ENCODE measurements around the gene SLBP. TPM values are rescaled to one million over a fixed set of nuclear protein-coding genes. Genes with fewer than 3 reads are reported as not detected.

Gene SLBP
- total and polyA plus RNA-seq, 2 donors (not counting 3 experiments of a cell fraction or from before 2014, with no cell fraction given), result 48.3 to 63.1 TPM

DNA sequence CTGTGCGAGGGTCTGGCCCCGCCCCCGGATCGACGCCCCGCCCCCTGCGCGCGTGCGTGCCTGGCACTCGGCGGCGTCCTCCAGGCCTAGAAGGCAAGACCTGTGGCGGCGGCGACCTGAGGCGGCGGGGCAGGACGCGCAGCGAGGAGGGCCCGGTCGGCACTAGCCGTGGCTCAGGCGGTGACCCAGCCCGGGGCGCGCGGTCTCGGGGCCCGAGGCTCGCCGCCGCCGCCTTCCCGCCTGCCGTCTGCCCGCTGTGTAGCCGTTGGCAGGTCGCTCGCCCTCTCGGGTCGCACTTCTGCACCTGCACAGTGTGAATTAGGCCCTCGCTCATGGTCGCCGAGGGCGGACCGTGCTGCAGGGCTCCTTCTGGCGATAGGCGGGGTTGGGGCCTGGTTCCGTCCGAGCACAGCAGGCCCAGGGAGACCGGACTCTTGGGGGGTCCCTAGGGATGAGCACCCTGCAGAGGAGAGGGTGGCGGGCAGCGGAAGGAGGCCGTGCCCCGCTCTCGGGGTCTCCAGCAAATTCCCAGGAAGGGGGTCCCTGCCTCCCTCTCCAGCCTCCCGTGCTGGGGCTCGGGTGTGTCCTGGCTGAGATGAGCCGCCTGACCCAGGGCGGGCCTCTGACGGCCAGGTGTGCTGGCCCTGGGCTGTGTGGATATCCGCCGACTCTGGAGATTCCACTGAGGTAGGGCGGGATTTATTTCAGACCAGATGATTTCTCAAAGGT is 27.4 kb downstream of the SLBP start:
- peak overlapping the region; percentile 84 for H2AFZ ChIP-seq (ENCODE audit: low read depth, low read length)
- CTCF ChIA-PET, result interaction anchor here (1.5 to 2.1 kb wide), 2 partner anchors 9 to 42 kb away, joined by 3 to 14 read pairs; no protein-coding TSS in a partner anchor

More for the DNA sequence above, 27.4 kb downstream of the SLBP start:
- Histone ChIP-seq H3K4me1 (ENCODE audit: control insufficient read depth, extremely low read depth, insufficient read depth, low read length) (peaks cover 10% of the 10 kb centered on the region), H3K36me3 (ENCODE audit: control insufficient read depth in 2 of 2, extremely low read depth in 1 of 2, insufficient read depth in 2 of 2, low read length in 2 of 2) (no peaks in the 10 kb centered on the region), H3K27me3 (ENCODE audit: control insufficient read depth in 2 of 2, insufficient read depth in 2 of 2, low read length in 2 of 2) (no peaks in the 10 kb centered on the region), H3K79me2 (ENCODE audit: control insufficient read depth, insufficient read depth, low read length) (no peaks in the 10 kb centered on the region), H3K9me3 (replicated peaks; ENCODE audit: control insufficient read depth, insufficient read depth, low read length) (no peaks in the 10 kb centered on the region), H4K20me1 (replicated peaks; ENCODE audit: control insufficient read depth, extremely low read depth, insufficient read depth, low read length) (no peaks in the 10 kb centered on the region), H3K9me1 (replicated peaks; ENCODE audit: control insufficient read depth, extremely low read depth, insufficient read depth, low read length) (no peaks in the 10 kb centered on the region), H3K27ac (ENCODE audit: insufficient read depth, low read depth, low read length) (no peak overlapping the region), H3K4me2 (ENCODE audit: insufficient read depth, low read length) (no peak overlapping the region), H3K4me3 (replicated peaks in 1 of 3; ENCODE audit: insufficient read depth in 1 of 3, low read depth in 1 of 3, low read length in 3 of 3) (peak overlapping the region in 1 of 3 experiments; percentile 39), H3K9ac (replicated peaks; ENCODE audit: extremely low read depth, insufficient read depth, low read length) (no peak overlapping the region)
- TF ChIP-seq EZH2 (IDR thresholded peaks at IDR 0.05; ENCODE audit: borderline replicate concordance, low read depth, low read length, severe bottlenecking) (no peak), POLR2A (IDR thresholded peaks at IDR 0.05; ENCODE audit: low read depth, low read length) (peak; percentile 22), POLR2AphosphoS5 (IDR thresholded peaks at IDR 0.05; ENCODE audit: insufficient read depth, low read depth, low read length) (no peak)
- TF ChIP-seq, protein P1, sequence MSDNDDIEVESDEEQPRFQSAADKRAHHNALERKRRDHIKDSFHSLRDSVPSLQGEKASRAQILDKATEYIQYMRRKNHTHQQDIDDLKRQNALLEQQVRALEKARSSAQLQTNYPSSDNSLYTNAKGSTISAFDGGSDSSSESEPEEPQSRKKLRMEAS (IDR thresholded peaks at IDR 0.05; ENCODE audit: insufficient read depth, insufficient read length), result no peak
- TF ChIP-seq, protein P2, sequence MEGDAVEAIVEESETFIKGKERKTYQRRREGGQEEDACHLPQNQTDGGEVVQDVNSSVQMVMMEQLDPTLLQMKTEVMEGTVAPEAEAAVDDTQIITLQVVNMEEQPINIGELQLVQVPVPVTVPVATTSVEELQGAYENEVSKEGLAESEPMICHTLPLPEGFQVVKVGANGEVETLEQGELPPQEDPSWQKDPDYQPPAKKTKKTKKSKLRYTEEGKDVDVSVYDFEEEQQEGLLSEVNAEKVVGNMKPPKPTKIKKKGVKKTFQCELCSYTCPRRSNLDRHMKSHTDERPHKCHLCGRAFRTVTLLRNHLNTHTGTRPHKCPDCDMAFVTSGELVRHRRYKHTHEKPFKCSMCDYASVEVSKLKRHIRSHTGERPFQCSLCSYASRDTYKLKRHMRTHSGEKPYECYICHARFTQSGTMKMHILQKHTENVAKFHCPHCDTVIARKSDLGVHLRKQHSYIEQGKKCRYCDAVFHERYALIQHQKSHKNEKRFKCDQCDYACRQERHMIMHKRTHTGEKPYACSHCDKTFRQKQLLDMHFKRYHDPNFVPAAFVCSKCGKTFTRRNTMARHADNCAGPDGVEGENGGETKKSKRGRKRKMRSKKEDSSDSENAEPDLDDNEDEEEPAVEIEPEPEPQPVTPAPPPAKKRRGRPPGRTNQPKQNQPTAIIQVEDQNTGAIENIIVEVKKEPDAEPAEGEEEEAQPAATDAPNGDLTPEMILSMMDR (IDR thresholded peaks at IDR 0.05; ENCODE audit: extremely low read depth in 1 of 2, insufficient read depth in 1 of 2, low read depth in 1 of 2, low read length in 2 of 2), result no peak
- POLR2A ChIA-PET, result no interaction called here
- BruUV-seq (replicated peaks), result no TSS peak
- intact Hi-C loops (cut with micrococcal nuclease), result loop anchor here (2.0 kb wide), 1 partner anchor 28 kb away; the partner anchor contains the start of gene SLBP
- DNase-seq (ENCODE audit: low read depth, low spot score) (no peak), FAIRE-seq (no peak)
- dilution Hi-C loops (cut with MboI; ENCODE audit: extremely low pct_ligation_motif_present, low sequenced_read_pairs), result no loop called here

Data from endothelial cell of umbilical vein (primary cell).